Gastroesophageal sphincter (tissue), 3 donors: ENCODE data around the gene WASF3.

Source experiments
- EP300 ChIP-seq: sonication (generic); formaldehyde crosslinking; IDR thresholded peaks from one replicate; pipeline ENCODE4 v1.6.1; 2017; ENCODE audit warnings: antibody characterized with exemption, mild to moderate bottlenecking
- TF ChIP-seq, protein P1 (sequence below), 4 experiments: fragments of 200-600 bp in 2 of 4; fragments of 450-650 bp in 2 of 4; sonication (generic) in 1 of 4; IDR thresholded peaks; one replicate each; pipeline ENCODE4 v1.5.1; 2017 to 2019; ENCODE audit warnings: antibody characterized with exemption in 4 of 4, mild to moderate bottlenecking in 2 of 4, moderate library complexity in 2 of 4

DNA sequence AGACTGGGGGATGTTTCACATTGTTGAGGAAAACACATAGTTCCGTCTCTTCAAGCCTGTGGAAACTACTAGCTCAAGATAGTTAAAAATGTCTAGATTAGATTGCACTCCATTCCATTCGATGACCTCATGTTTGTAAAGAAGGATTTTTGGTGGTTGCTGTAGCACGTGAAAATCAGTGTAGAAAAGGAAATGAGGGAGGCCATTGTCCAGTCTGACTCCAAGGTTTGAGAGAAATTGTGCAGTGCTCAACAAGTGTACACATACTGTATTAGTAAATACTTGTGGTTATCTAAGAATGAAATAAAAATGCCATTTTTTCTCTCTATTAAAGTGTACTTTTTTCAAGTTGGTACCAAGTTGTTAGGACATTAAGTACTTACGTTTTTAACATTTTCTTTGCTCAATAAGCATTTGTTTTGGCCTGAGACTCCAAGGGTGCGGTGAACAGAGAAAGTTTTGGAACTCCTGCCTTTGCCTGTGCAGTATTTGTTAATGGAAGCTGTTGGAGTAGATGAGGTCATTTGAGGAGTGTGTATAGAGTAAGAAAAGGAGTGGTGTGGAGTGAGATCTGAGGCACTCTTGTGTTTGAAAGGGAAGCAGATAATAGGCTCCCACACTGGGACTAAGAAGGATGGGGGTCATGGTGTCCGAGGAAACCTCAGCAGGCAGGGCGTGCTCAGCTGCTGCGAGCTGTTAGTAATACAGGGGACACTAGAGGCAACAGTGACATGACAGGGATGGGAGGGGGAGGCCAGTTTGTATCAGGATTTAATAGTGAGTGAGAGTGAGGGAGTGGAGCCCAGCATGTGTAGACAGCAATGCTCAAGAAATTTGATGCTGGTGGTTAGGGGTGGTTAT lies 4.4 kb downstream of the WASF3 start:
- TF ChIP-seq, protein P1, sequence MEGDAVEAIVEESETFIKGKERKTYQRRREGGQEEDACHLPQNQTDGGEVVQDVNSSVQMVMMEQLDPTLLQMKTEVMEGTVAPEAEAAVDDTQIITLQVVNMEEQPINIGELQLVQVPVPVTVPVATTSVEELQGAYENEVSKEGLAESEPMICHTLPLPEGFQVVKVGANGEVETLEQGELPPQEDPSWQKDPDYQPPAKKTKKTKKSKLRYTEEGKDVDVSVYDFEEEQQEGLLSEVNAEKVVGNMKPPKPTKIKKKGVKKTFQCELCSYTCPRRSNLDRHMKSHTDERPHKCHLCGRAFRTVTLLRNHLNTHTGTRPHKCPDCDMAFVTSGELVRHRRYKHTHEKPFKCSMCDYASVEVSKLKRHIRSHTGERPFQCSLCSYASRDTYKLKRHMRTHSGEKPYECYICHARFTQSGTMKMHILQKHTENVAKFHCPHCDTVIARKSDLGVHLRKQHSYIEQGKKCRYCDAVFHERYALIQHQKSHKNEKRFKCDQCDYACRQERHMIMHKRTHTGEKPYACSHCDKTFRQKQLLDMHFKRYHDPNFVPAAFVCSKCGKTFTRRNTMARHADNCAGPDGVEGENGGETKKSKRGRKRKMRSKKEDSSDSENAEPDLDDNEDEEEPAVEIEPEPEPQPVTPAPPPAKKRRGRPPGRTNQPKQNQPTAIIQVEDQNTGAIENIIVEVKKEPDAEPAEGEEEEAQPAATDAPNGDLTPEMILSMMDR (IDR thresholded peaks at IDR 0.05): no peak
- TF ChIP-seq EP300: no peak
